IPS DF 6.9 (cell line): ENCODE measurements around the gene ASIC2.

Experiments used
- DNase-seq: peaks from one replicate; pipeline ENCODE4 v3.0.0-alpha.2; 2013; ENCODE audit warnings: low read depth, low spot score
- H3K27ac ChIP-seq: one replicate; pipeline ENCODE4 v1.5.1; 2013; ENCODE audit warnings: low read length, control low read depth
- H3K27me3 ChIP-seq: 2 replicates; pipeline ENCODE4 v1.6.1; 2013; ENCODE audit warnings: mild to moderate bottlenecking, low read length; ENCODE audit not compliant: control insufficient read depth, insufficient read depth
- H3K36me3 ChIP-seq: 2 replicates; pipeline ENCODE4 v1.6.1; 2013; ENCODE audit warnings: low read length; ENCODE audit not compliant: control insufficient read depth, insufficient read depth
- H3K4me1 ChIP-seq: 2 replicates; pipeline ENCODE4 v1.6.1; 2013; ENCODE audit warnings: low read length; ENCODE audit not compliant: control insufficient read depth, insufficient read depth
- H3K4me3 ChIP-seq: 2 replicates; pipeline ENCODE4 v1.5.1; 2013; ENCODE audit warnings: mild to moderate bottlenecking, low read length
- H3K9me3 ChIP-seq: 2 replicates; pipeline ENCODE4 v1.6.1; 2013; ENCODE audit warnings: low read length, inconsistent platforms; ENCODE audit not compliant: control insufficient read depth, insufficient read depth
- WGBS: extraction: QIAGEN DNeasy Blood & Tissue Kit; methylation state at CpG from one replicate; pipeline ENCODE4 v1.1.7; 2013; ENCODE audit warnings: mixed read lengths, missing lambda C conversion rate; ENCODE audit not compliant: insufficient read length, insufficient coverage; 5-methylcytosine and 5-hydroxymethylcytosine counted together

The ASIC2 gene

GRCh38 chr17:33228548-33228947, 64.5 kb downstream of the ASIC2 start:
- no CpG with 5 or more reads among the region's 5 CpGs for WGBS
- H3K4me3 ChIP-seq, result no peak overlapping the region
- H3K9me3 ChIP-seq, result no peaks in the 10 kb centered on the region
- H3K4me1 ChIP-seq, result no peaks in the 10 kb centered on the region
- DNase-seq, result no peak
- H3K27me3 ChIP-seq, result no peaks in the 10 kb centered on the region
- H3K27ac ChIP-seq, result no peak overlapping the region
- H3K36me3 ChIP-seq, result no peaks in the 10 kb centered on the region

- no peak overlapping the region for H3K4me3 ChIP-seq
- no peak for DNase-seq
- no peaks in the 10 kb centered on the region for H3K9me3 ChIP-seq
- no peak overlapping the region for H3K27ac ChIP-seq
- no peaks in the 10 kb centered on the region for H3K36me3 ChIP-seq
- H3K4me1 ChIP-seq, result no peaks in the 10 kb centered on the region
- WGBS, result no CpG with 5 or more reads among the region's 3 CpGs
- no peaks in the 10 kb centered on the region for H3K27me3 ChIP-seq
Measured at GRCh38 chr17:33227911-33228310, 65.2 kb downstream of the ASIC2 start.

GRCh38 chr17:33225994-33226393, 67.1 kb downstream of the ASIC2 start:
- no peak for DNase-seq
- no peaks in the 10 kb centered on the region for H3K4me1 ChIP-seq
- H3K36me3 ChIP-seq, result no peaks in the 10 kb centered on the region
- H3K4me3 ChIP-seq, result no peak overlapping the region
- no peak overlapping the region for H3K27ac ChIP-seq
- H3K27me3 ChIP-seq, result no peaks in the 10 kb centered on the region
- H3K9me3 ChIP-seq, result no peaks in the 10 kb centered on the region

GRCh38 chr17:33225509-33225908, 67.6 kb downstream of the ASIC2 start:
- WGBS, result no CpG with 5 or more reads among the region's 1 CpG
- no peak for DNase-seq
- no peaks in the 10 kb centered on the region for H3K4me1 ChIP-seq

GRCh38 chr17:33220036-33220435, 73.1 kb downstream of the ASIC2 start:
- Histone ChIP-seq H3K36me3 (no peaks in the 10 kb centered on the region), H3K4me1 (no peaks in the 10 kb centered on the region), H3K27me3 (0 out of 2 replicates have a peak, but pooled peaks cover 2% of the 10 kb centered on the region), H3K27ac (no peak overlapping the region), H3K4me3 (no peak overlapping the region), H3K9me3 (no peaks in the 10 kb centered on the region)
- DNase-seq, result no peak
- WGBS, result no CpG with 5 or more reads among the region's 3 CpGs

More at GRCh38 chr17:33225509-33225908, 67.6 kb downstream of the ASIC2 start:
- Histone ChIP-seq H3K4me3 (no peak overlapping the region), H3K36me3 (no peaks in the 10 kb centered on the region), H3K27me3 (no peaks in the 10 kb centered on the region), H3K27ac (no peak overlapping the region), H3K9me3 (no peaks in the 10 kb centered on the region)

- H3K9me3 ChIP-seq, result no peaks in the 10 kb centered on the region
- H3K36me3 ChIP-seq, result no peaks in the 10 kb centered on the region
- no peak for DNase-seq
- H3K27me3 ChIP-seq, result 0 out of 2 replicates have a peak, but pooled peaks cover 2% of the 10 kb centered on the region
- H3K27ac ChIP-seq, result no peak overlapping the region
- no CpG with 5 or more reads among the region's 12 CpGs for WGBS
- no peak overlapping the region for H3K4me3 ChIP-seq
- no peaks in the 10 kb centered on the region for H3K4me1 ChIP-seq
Measured at GRCh38 chr17:33218698-33219601, 74.1 kb downstream of the ASIC2 start.

GRCh38 chr17:33217891-33218290, 75.2 kb downstream of the ASIC2 start:
- Histone ChIP-seq H3K4me3 (no peak overlapping the region), H3K27ac (no peak overlapping the region), H3K36me3 (no peaks in the 10 kb centered on the region), H3K4me1 (no peaks in the 10 kb centered on the region), H3K27me3 (0 out of 2 replicates have a peak, but pooled peaks cover 3% of the 10 kb centered on the region), H3K9me3 (no peaks in the 10 kb centered on the region)
- WGBS, result no CpG with 5 or more reads among the region's 9 CpGs
- DNase-seq, result no peak

- WGBS, result no CpG with 5 or more reads among the region's 2 CpGs
- Histone ChIP-seq H3K27ac (no peak overlapping the region), H3K36me3 (no peaks in the 10 kb centered on the region), H3K27me3 (0 out of 2 replicates have a peak, but pooled peaks cover 3% of the 10 kb centered on the region), H3K4me1 (no peaks in the 10 kb centered on the region), H3K4me3 (no peak overlapping the region), H3K9me3 (no peaks in the 10 kb centered on the region)
- no peak for DNase-seq
Measured at GRCh38 chr17:33214996-33215395, 78.1 kb downstream of the ASIC2 start.

GRCh38 chr17:33210285-33210684, 82.8 kb downstream of the ASIC2 start:
- Histone ChIP-seq H3K9me3 (no peaks in the 10 kb centered on the region), H3K27ac (no peak overlapping the region), H3K4me1 (no peaks in the 10 kb centered on the region), H3K27me3 (0 out of 2 replicates have a peak, but pooled peaks cover 2% of the 10 kb centered on the region), H3K36me3 (no peaks in the 10 kb centered on the region), H3K4me3 (no peak overlapping the region)
- WGBS, result no CpG with 5 or more reads among the region's 2 CpGs
- DNase-seq, result no peak

- no CpG with 5 or more reads among the region's 2 CpGs for WGBS
- no peaks in the 10 kb centered on the region for H3K4me1 ChIP-seq
- no peaks in the 10 kb centered on the region for H3K36me3 ChIP-seq
- no peaks in the 10 kb centered on the region for H3K9me3 ChIP-seq
- DNase-seq, result no peak
- H3K27me3 ChIP-seq, result 0 out of 2 replicates have a peak, but pooled peaks cover 2% of the 10 kb centered on the region
- no peak overlapping the region for H3K4me3 ChIP-seq
- H3K27ac ChIP-seq, result no peak overlapping the region
Measured at GRCh38 chr17:33209671-33210070, 83.4 kb downstream of the ASIC2 start.

- no peaks in the 10 kb centered on the region for H3K4me1 ChIP-seq
Measured at GRCh38 chr17:33207231-33207630, 85.9 kb downstream of the ASIC2 start.

More at GRCh38 chr17:33207231-33207630, 85.9 kb downstream of the ASIC2 start:
- no peaks in the 10 kb centered on the region; the same call in 1 of the 2 replicates for H3K27me3 ChIP-seq
- H3K27ac ChIP-seq, result no peak overlapping the region
- no peak overlapping the region for H3K4me3 ChIP-seq
- DNase-seq, result no peak
- WGBS, result no CpG with 5 or more reads among the region's 4 CpGs
- H3K9me3 ChIP-seq, result no peaks in the 10 kb centered on the region
- no peaks in the 10 kb centered on the region for H3K36me3 ChIP-seq
